ENCODE data around the gene SSPN.

SSPN gene

GRCh38 chr12:26266881-26267280, 71.5 kb downstream of the SSPN start:
- H3K27ac ChIP-seq: no peak overlapping the region
- TF ChIP-seq CTCF (conservative IDR thresholded peaks at IDR 0.05): no peak

- no peak for TF ChIP-seq CTCF (conservative IDR thresholded peaks at IDR 0.05)
- peak overlapping the region; percentile 55 for H3K27ac ChIP-seq
Observed at GRCh38 chr12:26268841-26269561, 73.6 kb downstream of the SSPN start.

GRCh38 chr12:26269562-26270284, 74.3 kb downstream of the SSPN start:
- no peak for TF ChIP-seq CTCF (conservative IDR thresholded peaks at IDR 0.05)
- H3K27ac ChIP-seq: peak overlapping the region; percentile 55

- H3K27ac ChIP-seq: peak overlapping the region; percentile 55; the same call in 1 of the 2 replicates
- no peak for TF ChIP-seq CTCF (conservative IDR thresholded peaks at IDR 0.05)
Observed at GRCh38 chr12:26271024-26271423, 75.7 kb downstream of the SSPN start.

GRCh38 chr12:26271889-26272492, 76.6 kb downstream of the SSPN start:
- no peak overlapping the region; the same call in 1 of the 2 replicates for H3K27ac ChIP-seq

GRCh38 chr12:26272851-26273250, 77.5 kb downstream of the SSPN start:
- no peak for TF ChIP-seq CTCF (conservative IDR thresholded peaks at IDR 0.05)

More at GRCh38 chr12:26271889-26272492, 76.6 kb downstream of the SSPN start:
- TF ChIP-seq CTCF (conservative IDR thresholded peaks at IDR 0.05): no peak

GRCh38 chr12:26273811-26274210, 78.4 kb downstream of the SSPN start:
- peak overlapping the region; percentile 87 for H3K27ac ChIP-seq
- TF ChIP-seq CTCF (conservative IDR thresholded peaks at IDR 0.05): no peak

More at GRCh38 chr12:26272851-26273250, 77.5 kb downstream of the SSPN start:
- H3K27ac ChIP-seq: peak overlapping the region; percentile 87; the same call in 1 of the 2 replicates
